ENCODE data around the gene WDR81. TPM values are rescaled to one million over a fixed set of nuclear protein-coding genes. Genes with fewer than 3 reads are reported as not detected.
"Not testable (repeated sequence)": the region's sequence is repeated elsewhere in the genome, so short reads cannot be mapped to it uniquely, and the experiment has no call there.

WDR81 gene
- total RNA-seq, 2 experiments from 2014 or later: 7.0 to 8.0 TPM

GRCh38 chr17:1718362-1719165 lies 5.9 kb upstream of the WDR81 start:
- ATAC-seq: no peak
- DNase-seq: no peak
- ChIA-PET CTCF (interaction anchor here (1.1 to 1.4 kb wide), 2 partner anchors 65 to 70 kb away, joined by 3 to 4 read pairs; no protein-coding TSS in a partner anchor), POLR2A (interaction anchor here (0.6 kb wide), 1 partner anchor 12 kb away, joined by 3 read pairs; no protein-coding TSS in a partner anchor)
- H3K27ac Mint-ChIP-seq: no peak overlapping the region
- H3K36me3 Mint-ChIP-seq (ENCODE audit: low read depth): no peaks in the 10 kb centered on the region
- peaks cover 25% of the 10 kb centered on the region for H3K4me1 Mint-ChIP-seq (ENCODE audit: low read depth)
- H3K9me3 Mint-ChIP-seq: no peaks in the 10 kb centered on the region
- peak overlapping the region; percentile 93 for H3K4me3 Mint-ChIP-seq
- H3K27me3 Mint-ChIP-seq: peaks cover 4% of the 10 kb centered on the region
- TF ChIP-seq CTCF (IDR thresholded peaks at IDR 0.05): no peak
- intact Hi-C loops (cut with micrococcal nuclease): loop anchor here (5.0 kb wide), 2 partner anchors 154 to 549 kb away; no protein-coding TSS in a partner anchor

- H3K9me3 Mint-ChIP-seq: no peaks in the 10 kb centered on the region
- H3K4me1 Mint-ChIP-seq (ENCODE audit: low read depth): peaks cover 27% of the 10 kb centered on the region
- no peak overlapping the region for H3K27ac Mint-ChIP-seq
- DNase-seq (peak; percentile 82), ATAC-seq (no peak)
- POLR2A ChIA-PET: interaction anchor here (0.7 to 1.2 kb wide), 4 partner anchors 8 to 103 kb away, joined by 3 to 4 read pairs (median 4); no protein-coding TSS in a partner anchor
- intact Hi-C loops (cut with micrococcal nuclease): loop anchor here (10.0 kb wide), 1 partner anchor 54 kb away; no protein-coding TSS in a partner anchor
- no peaks in the 10 kb centered on the region for H3K27me3 Mint-ChIP-seq
- TF ChIP-seq CTCF (IDR thresholded peaks at IDR 0.05): peak; percentile 96
- no peak overlapping the region for H3K4me3 Mint-ChIP-seq
- CTCF ChIA-PET: interaction anchor here (0.5 to 3.7 kb wide), 45 partner anchors 8 to 524 kb away, joined by 3 to 23 read pairs (median 4); partner anchors contain the start of genes RILP, RPA1, RTN4RL1 and SCARF1
- no peaks in the 10 kb centered on the region for H3K36me3 Mint-ChIP-seq (ENCODE audit: low read depth)
Measured at GRCh38 chr17:1720856-1721386, 3.6 kb upstream of the WDR81 start.

GRCh38 chr17:1722022-1722421 lies 2.5 kb upstream of the WDR81 start:
- ChIA-PET CTCF (interaction anchor here (0.6 to 3.7 kb wide), 24 partner anchors 35 to 333 kb away, joined by 3 to 23 read pairs (median 4); partner anchors contain the start of genes HIC1, RILP, RPA1 and RTN4RL1), POLR2A (interaction anchor here (0.6 to 1.2 kb wide), 4 partner anchors 51 to 102 kb away, joined by 3 to 4 read pairs (median 3); no protein-coding TSS in a partner anchor)
- H3K27me3 Mint-ChIP-seq; H3K4me3 Mint-ChIP-seq; ATAC-seq; H3K27ac Mint-ChIP-seq; H3K9me3 Mint-ChIP-seq; H3K36me3 Mint-ChIP-seq (ENCODE audit: low read depth); DNase-seq: not testable (repeated sequence)
- peaks cover 31% of the 10 kb centered on the region for H3K4me1 Mint-ChIP-seq (ENCODE audit: low read depth)
- intact Hi-C loops (cut with micrococcal nuclease): loop anchor here (10.0 kb wide), 1 partner anchor 53 kb away; no protein-coding TSS in a partner anchor

- Mint-ChIP-seq H3K4me3 (peak overlapping the region; percentile 72), H3K4me1 (ENCODE audit: low read depth) (peaks cover 36% of the 10 kb centered on the region), H3K27ac (peak overlapping the region; percentile 55), H3K27me3 (no peaks in the 10 kb centered on the region), H3K9me3 (no peaks in the 10 kb centered on the region), H3K36me3 (ENCODE audit: low read depth) (peaks cover 6% of the 10 kb centered on the region)
- intact Hi-C loops (cut with micrococcal nuclease): loop anchor here (10.0 kb wide), 1 partner anchor 50 kb away; no protein-coding TSS in a partner anchor
- ATAC-seq (peak; percentile 58), DNase-seq (no peak)
- CTCF ChIA-PET: interaction anchor here (1.0 kb wide), 1 partner anchor 59 kb away, joined by 3 read pairs; no protein-coding TSS in a partner anchor
- TF ChIP-seq CTCF (IDR thresholded peaks at IDR 0.05): no peak
- POLR2A ChIA-PET: interaction anchor here (0.9 to 2.0 kb wide), 5 partner anchors 9 to 76 kb away, joined by 4 to 6 read pairs (median 4); partner anchors contain the start of gene RILP
Measured at GRCh38 chr17:1724869-1725641, 551 bp downstream of the WDR81 start.

All from activated CD8-positive, alpha-beta T cell treated with anti-CD3 and anti-CD28 coated beads for 36 hours (primary cell).